Spleen (tissue), 11 donors: ENCODE data around the gene MRI1. TPM values are rescaled to one million over a fixed set of nuclear protein-coding genes. Genes with fewer than 3 reads are reported as not detected.

ENCODE experiments used
- DNase-seq: peaks from one replicate; pipeline ENCODE4 v3.0.0-alpha.2; 2020
- H3K27ac ChIP-seq, 8 donors: fragments of 200-600 bp; sonication (generic) in 7 of 8; 1 replicate in 4 of 8; 2 replicates in 4 of 8; pipeline versions ENCODE4 v1.5.0 to v1.8.0; 2016 to 2021; ENCODE audit warnings: inconsistent platforms in 4 of 8, mild to moderate bottlenecking in 4 of 8, moderate library complexity in 1 of 8
- H3K27me3 ChIP-seq, 7 donors: fragments of 200-600 bp; sonication (generic) in 6 of 7; replicated peaks in 1 of 7; 1 replicate in 4 of 7; 2 replicates in 3 of 7; pipeline versions ENCODE4 v1.5.0 to v1.8.0; 2016 to 2021; ENCODE audit warnings: inconsistent platforms in 3 of 7, mild to moderate bottlenecking in 1 of 7
- H3K36me3 ChIP-seq, 6 donors: fragments of 200-600 bp; sonication (generic) in 5 of 6; 1 replicate in 4 of 6; 2 replicates in 2 of 6; pipeline versions ENCODE4 v1.5.0 to v1.8.0; 2016 to 2021; ENCODE audit warnings: inconsistent platforms in 2 of 6
- H3K4me1 ChIP-seq, 6 donors: fragments of 200-600 bp; sonication (generic) in 5 of 6; 1 replicate in 3 of 6; 2 replicates in 3 of 6; pipeline versions ENCODE4 v1.5.0 to v1.8.0; 2016 to 2021; ENCODE audit warnings: inconsistent platforms in 3 of 6
- H3K4me3 ChIP-seq, 8 donors: fragments of 200-600 bp; sonication (generic) in 7 of 8; 1 replicate in 4 of 8; 2 replicates in 4 of 8; pipeline versions ENCODE4 v1.5.0 to v1.8.0; 2016 to 2021; ENCODE audit warnings: inconsistent platforms in 4 of 8, mild to moderate bottlenecking in 4 of 8, moderate library complexity in 2 of 8
- H3K9me3 ChIP-seq, 8 donors: fragments of 200-600 bp; sonication (generic) in 7 of 8; 1 replicate in 4 of 8; 2 replicates in 4 of 8; pipeline versions ENCODE4 v1.5.0 to v1.8.0; 2016 to 2021; ENCODE audit warnings: inconsistent platforms in 4 of 8
- CTCF ChIP-seq, 11 experiments: fragments of 200-600 bp in 7 of 11; fragments of 450-650 bp in 4 of 11; sonication (generic) in 4 of 11; IDR thresholded peaks in 8 of 11; conservative IDR thresholded peaks in 3 of 11; 1 replicate in 7 of 11; 2 replicates in 4 of 11; pipeline versions ENCODE4 v1.4.0 to v1.8.0; 2016 to 2021; ENCODE audit warnings: antibody characterized with exemption in 11 of 11, inconsistent platforms in 4 of 11, mild to moderate bottlenecking in 1 of 11
- POLR2A ChIP-seq, 3 donors: fragments of 450-650 bp; IDR thresholded peaks; one replicate each; pipeline ENCODE4 v1.5.1; 2017; ENCODE audit warnings: antibody characterized with exemption in 3 of 3, mild to moderate bottlenecking in 1 of 3
- POLR2AphosphoS5 ChIP-seq, 3 donors: sonication (generic); formaldehyde crosslinking; IDR thresholded peaks; one replicate each; pipeline ENCODE4 v1.5.1; 2017; ENCODE audit warnings: antibody characterized with exemption in 3 of 3
- WGBS, 5 donors: extraction: QIAGEN DNeasy Blood & Tissue Kit in 3 of 5; methylation state at CpG; one replicate each; pipeline versions ENCODE4 v1.1.5 to v1.1.7; 2013 to 2018; 5-methylcytosine and 5-hydroxymethylcytosine counted together
- intact Hi-C: fragments of 100-400 bp; cut with DNase I; formaldehyde crosslinking; loops from one replicate; pipeline ENCODE4 v1.15.0; 2023; ENCODE audit warnings: low total_unique reads
- polyA plus RNA-seq, 3 donors: library from polyadenylated mRNA; stranded (reverse); fragments of 200-250 nt; gene quantifications; one replicate each; pipeline ENCODE4 v1.2.1, GENCODE V29; 2013
- total RNA-seq, 7 donors: library from RNA; depleted of rRNA in 3 of 7; stranded (reverse); fragments of >200 nt in 3 of 7; fragmentation: NEBNext Ultra II Directional in 4 of 7; extraction: Animal tissue kit (Norgen Biotek cat#: 25700) in 4 of 7; gene quantifications; one replicate each; pipeline versions ENCODE4 v1.1.0 to v1.2.1, GENCODE V29; 2016 to 2021
- donor health status: healthy with polysubstance abuse.
- donor health status: DM: no; HTN: no; CAD: no; lungs with moderate emphysema.
- donor health status: DM: no; HTN: no; CAD: no.
- donor health status: Bipolar disorder and iron deficiency.
- donor health status: healthy.
- donor health status: DM: no; HTN: no; CAD: no.
- donor health status: DM: yes; HTN: yes; CAD: no.

The MRI1 gene
- total and polyA plus RNA-seq, 10 donors: 21.2 to 64.6 (median 35.3) TPM

GRCh38 chr19:13723206-13723605 lies 41.1 kb upstream of the MRI1 start:
- Histone ChIP-seq H3K27ac (no peak overlapping the region), H3K36me3 (no peaks in the 10 kb centered on the region), H3K27me3 (peaks cover 0 to 22% (median 0%) of the 10 kb centered on the region in 7 donors), H3K4me3 (no peak overlapping the region), H3K9me3 (no peaks in the 10 kb centered on the region), H3K4me1 (no peaks in the 10 kb centered on the region)
- no peak for DNase-seq
- WGBS, 5 donors: 82 to 86% (median 86%) methylated on average over 5 of the region's 5 CpGs
- intact Hi-C loops: no loop called here
- TF ChIP-seq CTCF (IDR thresholded peaks at IDR 0.05 in 8 of 11, conservative IDR thresholded peaks at IDR 0.05 in 3 of 11) (no peak), POLR2A (IDR thresholded peaks at IDR 0.05) (no peak), POLR2AphosphoS5 (IDR thresholded peaks at IDR 0.05) (no peak)

- WGBS, 5 donors: 89 to 96% (median 90%) methylated on average over 5 of the region's 5 CpGs
- H3K4me3 ChIP-seq: no peak overlapping the region
- DNase-seq: no peak
- intact Hi-C loops: no loop called here
- TF ChIP-seq CTCF (IDR thresholded peaks at IDR 0.05 in 8 of 11, conservative IDR thresholded peaks at IDR 0.05 in 3 of 11) (no peak), POLR2AphosphoS5 (IDR thresholded peaks at IDR 0.05) (no peak)
- H3K27me3 ChIP-seq: peaks cover 0 to 4% (median 0%) of the 10 kb centered on the region in 7 donors
- no peaks in the 10 kb centered on the region for H3K36me3 ChIP-seq
- H3K4me1 ChIP-seq: peaks cover 3 to 19% (median 11%) of the 10 kb centered on the region in 6 donors
- H3K27ac ChIP-seq: no peak overlapping the region
- no peaks in the 10 kb centered on the region for H3K9me3 ChIP-seq
These were observed 38.0 kb upstream of the MRI1 start for GRCh38 chr19:13726323-13726722.

- intact Hi-C loops: no loop called here
- H3K27me3 ChIP-seq: no peaks in the 10 kb centered on the region
- no peak overlapping the region for H3K27ac ChIP-seq
- DNase-seq: no peak
- WGBS, 5 donors: 77 to 90% (median 82%) methylated on average over 8 of the region's 8 CpGs
- no peak for TF ChIP-seq CTCF (IDR thresholded peaks at IDR 0.05 in 8 of 11, conservative IDR thresholded peaks at IDR 0.05 in 3 of 11)
- TF ChIP-seq POLR2A (IDR thresholded peaks at IDR 0.05): no peak
- no peak for TF ChIP-seq POLR2AphosphoS5 (IDR thresholded peaks at IDR 0.05)
- H3K4me3 ChIP-seq: no peak overlapping the region
- peaks cover 8 to 27% (median 19%) of the 10 kb centered on the region in 6 donors for H3K4me1 ChIP-seq
- no peaks in the 10 kb centered on the region for H3K9me3 ChIP-seq
- no peaks in the 10 kb centered on the region for H3K36me3 ChIP-seq
These were observed 36.5 kb upstream of the MRI1 start for GRCh38 chr19:13727798-13728197.

- TF ChIP-seq CTCF (IDR thresholded peaks at IDR 0.05 in 8 of 11, conservative IDR thresholded peaks at IDR 0.05 in 3 of 11) (no peak), POLR2AphosphoS5 (IDR thresholded peaks at IDR 0.05) (no peak), POLR2A (IDR thresholded peaks at IDR 0.05) (no peak)
- Histone ChIP-seq H3K9me3 (no peaks in the 10 kb centered on the region), H3K27ac (peak overlapping the region in 3 of 8 donors; percentile 82 to 86 (median 83)), H3K4me1 (peaks cover 8 to 27% (median 19%) of the 10 kb centered on the region in 6 donors), H3K36me3 (peaks cover 0 to 4% (median 0%) of the 10 kb centered on the region in 6 donors), H3K4me3 (no peak overlapping the region), H3K27me3 (no peaks in the 10 kb centered on the region)
- no peak for DNase-seq
- intact Hi-C loops: no loop called here
- 18 to 39% (median 24%) methylated on average over 2 of the region's 2 CpGs for WGBS, 5 donors
These were observed 34.5 kb upstream of the MRI1 start for GRCh38 chr19:13729859-13730258.
